Fibroblast of the aortic adventitia (primary cell): Measurements from ENCODE around the gene TRIM63. TPM values are rescaled to one million over a fixed set of nuclear protein-coding genes. Genes with fewer than 3 reads are reported as not detected.

Experiments used
- DNase-seq: peaks from one replicate; pipeline ENCODE4 v3.0.0-alpha.2; 2010; ENCODE audit warnings: low read depth
- H3K4me3 ChIP-seq: 2 replicates; pipeline ENCODE4 v1.5.1; 2011; ENCODE audit warnings: low read depth, mild to moderate bottlenecking, control low read depth, low read length, moderate library complexity
- CTCF ChIP-seq: IDR thresholded peaks from 2 replicates; pipeline ENCODE4 v1.5.1; 2011; ENCODE audit warnings: mild to moderate bottlenecking, low read length, control low read depth, inconsistent platforms; ENCODE audit not compliant: insufficient read depth
- total RNA-seq: library from RNA; depleted of rRNA; stranded (reverse); fragments of >200 nt; gene quantifications from 2 replicates; pipeline ENCODE4 v1.2.3, GENCODE V29; 2012; ENCODE audit warnings: low replicate concordance

The TRIM63 gene
- total RNA-seq, 1 donor = 0.09 TPM

GRCh38 chr1:26070296-26070962, 3.0 kb upstream of the TRIM63 start:
- no peak for TF ChIP-seq CTCF
- DNase-seq = no peak
- H3K4me3 ChIP-seq = no peak overlapping the region

- H3K4me3 ChIP-seq = no peak overlapping the region
- no peak for DNase-seq
- TF ChIP-seq CTCF = no peak
Observed at GRCh38 chr1:26069941-26070295, 2.5 kb upstream of the TRIM63 start.

GRCh38 chr1:26066857-26067256, 573 bp downstream of the TRIM63 start:
- DNase-seq = peak; percentile 38
- H3K4me3 ChIP-seq = no peak overlapping the region
- no peak for TF ChIP-seq CTCF

DNA sequence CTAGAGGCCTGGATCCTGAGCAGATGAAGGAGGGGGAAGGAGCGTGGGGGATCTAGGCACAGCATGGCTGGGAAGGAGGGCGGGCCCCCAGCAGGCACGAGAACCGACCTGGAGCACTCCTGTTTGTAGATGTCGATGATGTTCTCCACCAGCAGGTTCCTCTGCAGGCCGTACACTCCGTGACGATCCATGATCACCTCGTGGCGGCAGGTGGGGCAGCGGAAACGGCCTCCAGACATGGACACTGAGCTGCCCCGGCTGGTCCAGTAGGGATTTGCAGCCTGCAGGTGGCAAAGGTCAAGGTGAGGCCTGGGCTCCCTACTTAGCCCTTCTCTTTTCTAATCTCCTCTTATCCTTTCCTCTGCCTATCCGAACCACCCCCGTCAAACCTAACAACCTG, 1.3 kb downstream of the TRIM63 start:
- DNase-seq = no peak
- TF ChIP-seq CTCF = no peak
- no peak overlapping the region for H3K4me3 ChIP-seq

- DNase-seq = no peak
- no peak for TF ChIP-seq CTCF
Observed at GRCh38 chr1:26064553-26064952, 2.9 kb downstream of the TRIM63 start.

DNA sequence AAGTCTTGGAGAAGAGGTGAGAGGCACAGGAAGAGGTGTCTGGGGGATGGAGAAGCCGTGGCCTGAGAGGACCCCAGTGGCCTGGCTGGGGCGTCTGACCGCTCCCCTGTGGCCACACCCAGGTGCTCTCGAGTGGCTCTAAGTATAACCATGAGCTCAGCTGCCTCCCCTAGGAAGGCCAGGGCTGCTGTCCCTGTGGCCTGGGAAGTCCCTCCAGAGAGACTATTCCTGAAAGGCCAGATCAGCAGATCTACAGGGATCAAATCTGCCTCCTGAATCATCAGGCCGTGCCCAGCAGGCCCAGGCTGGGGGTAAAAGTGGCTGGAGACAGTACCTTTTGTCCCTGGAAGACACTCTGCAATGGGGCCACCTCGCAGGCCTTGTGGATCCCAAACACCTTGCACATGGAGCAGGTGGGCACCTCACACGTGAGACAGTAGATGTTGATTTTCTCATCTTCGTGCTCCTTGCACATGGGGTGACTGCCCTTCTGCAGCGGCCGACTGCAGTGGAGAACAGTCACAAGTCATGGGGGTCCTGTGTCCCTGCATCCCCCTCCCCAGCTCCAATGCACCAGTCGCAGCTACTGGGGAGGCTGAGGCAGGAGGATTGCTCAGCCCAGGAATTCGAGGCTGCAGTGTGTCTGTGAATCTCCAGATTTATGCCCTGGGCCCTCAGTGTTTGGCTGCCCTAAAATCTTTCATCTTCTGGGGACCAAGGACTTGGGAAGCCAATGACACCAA, 6.4 kb downstream of the TRIM63 start:
- no peak overlapping the region for H3K4me3 ChIP-seq
- DNase-seq = no peak
- no peak for TF ChIP-seq CTCF

More at GRCh38 chr1:26064553-26064952, 2.9 kb downstream of the TRIM63 start:
- no peak overlapping the region for H3K4me3 ChIP-seq

GRCh38 chr1:26059906-26060305, 7.5 kb downstream of the TRIM63 start:
- TF ChIP-seq CTCF = no peak
- no peak for DNase-seq
- H3K4me3 ChIP-seq = no peak overlapping the region
